A172 (cell line): ENCODE results near the gene DNAJC1. TPM values are rescaled to one million over a fixed set of nuclear protein-coding genes. Genes with fewer than 3 reads are reported as not detected.
"Not testable (repeated sequence)": the region's sequence is repeated elsewhere in the genome, so short reads cannot be mapped to it uniquely, and the experiment has no call there.

Experiments used
- DNase-seq: peaks from one replicate; pipeline ENCODE4 v3.0.0-alpha.2; 2015; ENCODE audit warnings: low spot score
- total RNA-seq: library from RNA; depleted of rRNA; stranded (reverse); fragments of >200 nt; shearing (Covaris generic); gene quantifications from 2 replicates; pipeline ENCODE4 v1.2.3, GENCODE V29; 2014; rRNA removed

Gene DNAJC1, protein sequence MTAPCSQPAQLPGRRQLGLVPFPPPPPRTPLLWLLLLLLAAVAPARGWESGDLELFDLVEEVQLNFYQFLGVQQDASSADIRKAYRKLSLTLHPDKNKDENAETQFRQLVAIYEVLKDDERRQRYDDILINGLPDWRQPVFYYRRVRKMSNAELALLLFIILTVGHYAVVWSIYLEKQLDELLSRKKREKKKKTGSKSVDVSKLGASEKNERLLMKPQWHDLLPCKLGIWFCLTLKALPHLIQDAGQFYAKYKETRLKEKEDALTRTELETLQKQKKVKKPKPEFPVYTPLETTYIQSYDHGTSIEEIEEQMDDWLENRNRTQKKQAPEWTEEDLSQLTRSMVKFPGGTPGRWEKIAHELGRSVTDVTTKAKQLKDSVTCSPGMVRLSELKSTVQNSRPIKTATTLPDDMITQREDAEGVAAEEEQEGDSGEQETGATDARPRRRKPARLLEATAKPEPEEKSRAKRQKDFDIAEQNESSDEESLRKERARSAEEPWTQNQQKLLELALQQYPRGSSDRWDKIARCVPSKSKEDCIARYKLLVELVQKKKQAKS
- 28.5 and 49.6 TPM in 2 replicates for total RNA-seq

DNA sequence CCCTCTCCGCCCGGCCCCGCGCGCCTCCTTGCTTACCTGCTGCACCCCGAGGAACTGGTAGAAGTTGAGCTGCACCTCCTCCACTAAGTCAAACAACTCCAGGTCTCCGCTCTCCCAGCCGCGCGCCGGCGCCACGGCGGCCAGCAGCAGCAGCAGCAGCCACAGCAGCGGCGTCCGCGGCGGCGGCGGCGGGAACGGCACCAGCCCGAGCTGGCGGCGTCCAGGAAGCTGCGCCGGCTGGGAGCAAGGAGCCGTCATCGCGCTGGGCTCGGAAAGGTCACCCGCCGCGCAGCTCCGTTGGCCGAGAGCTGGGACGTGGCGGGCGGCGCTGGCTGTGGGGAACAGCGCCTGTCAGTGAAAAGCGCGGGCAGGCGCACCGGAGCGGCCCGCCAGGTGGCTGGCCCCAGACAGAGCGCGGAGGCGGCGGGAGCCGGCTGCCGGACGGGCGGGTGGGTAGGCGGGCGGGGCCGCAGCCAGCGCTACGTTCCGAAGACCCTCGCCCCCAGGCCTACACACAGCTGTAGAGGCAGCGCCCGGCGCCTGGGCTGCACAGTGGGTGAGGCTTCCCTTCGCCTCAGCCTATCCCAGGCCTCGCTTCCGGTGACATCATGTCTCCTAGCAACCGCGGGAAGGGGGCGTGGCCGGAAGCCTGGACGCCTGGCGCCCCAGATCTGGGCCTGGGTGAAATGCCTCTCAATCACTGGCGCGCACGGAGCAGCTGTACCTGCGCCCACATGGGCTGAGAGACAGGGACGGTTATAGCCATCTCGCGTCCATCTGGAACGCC is at the start of gene DNAJC1:
TSS of gene DNAJC1 (minus strand) at position 554 of the 787 bp plus-strand sequence. CDS start at position 258, 296 bp downstream.
- peak; percentile 93 for DNase-seq

DNA sequence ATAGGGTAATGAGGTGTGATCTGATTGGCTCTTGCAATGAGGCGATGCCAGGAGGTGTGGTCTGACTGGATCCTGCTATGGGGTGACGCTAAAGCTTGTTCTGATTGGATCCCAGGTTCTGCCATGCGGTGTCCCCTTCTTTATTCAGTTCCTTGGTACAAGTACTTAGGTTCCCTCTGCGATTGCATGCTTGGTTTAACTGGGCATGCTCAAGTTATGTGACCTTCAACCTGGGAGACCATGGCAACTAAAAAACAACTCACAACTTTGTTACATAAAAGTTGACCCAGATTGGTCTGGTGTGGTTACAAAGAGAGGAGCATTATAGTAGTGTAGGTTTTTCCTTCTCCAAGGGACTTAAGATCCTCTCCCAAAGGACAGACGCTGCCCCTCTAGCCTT is 49.5 kb upstream of the DNAJC1 start:
- DNase-seq: no peak

DNA sequence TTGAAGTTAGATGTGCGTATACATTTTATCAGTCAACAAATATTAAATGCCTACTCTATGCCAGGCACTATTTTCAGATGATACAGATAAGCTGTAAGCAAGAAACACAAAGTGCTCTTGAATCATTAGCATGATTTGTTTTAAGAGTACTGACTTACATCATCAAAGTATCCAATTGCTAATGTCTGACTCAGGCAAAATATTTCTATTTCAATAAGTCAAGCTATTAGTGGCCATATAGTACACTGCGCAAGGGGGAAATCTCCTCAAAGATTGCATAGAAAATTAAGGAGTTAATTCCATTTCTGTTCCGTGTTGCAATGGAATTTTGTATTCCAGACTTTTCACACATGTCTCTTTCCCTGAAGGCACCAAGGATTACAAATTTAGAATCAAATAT is 46.1 kb upstream of the DNAJC1 start:
- no peak for DNase-seq

DNA sequence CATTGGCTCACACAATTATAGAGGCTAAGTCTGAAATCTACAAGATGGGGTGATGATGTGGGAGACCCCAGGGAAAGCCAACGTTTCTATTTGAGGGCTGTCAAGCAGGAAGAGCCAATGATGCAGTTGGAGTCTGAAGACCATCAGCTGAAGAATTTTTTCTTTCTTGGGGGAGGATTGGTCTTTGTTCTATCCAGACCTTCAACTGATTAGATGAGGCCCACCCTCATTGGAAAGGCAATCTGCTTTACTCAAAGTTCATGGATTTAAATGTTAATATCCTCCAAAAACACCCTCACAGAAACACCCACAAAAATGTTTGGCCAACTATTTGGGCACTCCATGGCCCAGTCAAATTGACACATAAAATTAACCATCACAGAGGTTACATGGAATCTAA is 44.3 kb upstream of the DNAJC1 start:
- no peak for DNase-seq

DNA sequence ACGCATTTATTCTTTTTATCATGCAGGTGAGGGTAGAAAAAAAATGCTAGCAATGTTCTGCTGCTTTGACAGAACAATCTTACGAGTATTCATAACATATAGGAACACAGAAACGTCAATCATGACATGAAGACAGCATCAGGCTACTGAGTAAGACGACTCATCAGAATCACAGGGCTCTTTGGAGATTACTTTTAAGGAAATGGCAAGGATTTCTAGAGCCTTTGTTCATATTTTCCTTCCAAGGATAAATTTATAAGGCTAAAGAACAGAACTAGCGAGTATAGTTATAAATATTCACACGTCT is 39.8 kb upstream of the DNAJC1 start:
- no peak for DNase-seq

DNA sequence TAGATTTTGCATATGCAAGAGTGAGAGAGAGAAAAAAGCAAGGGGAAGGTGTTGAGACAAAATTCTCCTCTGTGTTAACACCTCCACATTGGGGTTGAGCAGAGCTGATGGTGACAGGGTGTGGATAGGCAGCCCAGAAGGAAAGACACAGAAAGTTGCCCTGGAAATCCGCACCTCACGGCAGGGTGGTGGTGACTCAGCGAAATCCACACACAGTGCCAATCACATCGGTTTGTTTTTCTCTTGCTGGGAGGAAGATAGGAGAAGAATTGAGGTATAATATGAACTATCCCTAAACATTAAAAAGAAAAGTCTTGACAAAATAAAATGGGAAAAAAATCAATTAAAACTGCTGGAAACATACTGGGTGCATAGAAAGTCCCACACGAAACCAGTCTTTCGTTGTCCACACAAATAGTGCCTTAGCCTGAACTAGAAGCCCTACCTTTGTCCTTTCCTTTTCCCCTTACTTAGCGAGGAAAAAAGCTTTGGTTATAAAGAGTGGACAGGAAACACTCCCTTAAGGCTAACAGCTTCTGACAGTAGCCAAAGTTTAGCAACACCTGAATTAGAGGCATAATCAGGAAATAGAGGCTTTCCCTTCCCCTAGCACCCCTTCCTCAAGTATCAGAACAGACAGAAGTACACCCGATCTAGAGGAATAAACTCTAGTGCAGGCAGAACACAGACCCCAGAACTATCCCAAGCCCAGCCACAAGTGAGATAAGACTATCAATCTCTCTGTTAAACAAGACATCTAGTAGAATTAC is 39.2 kb upstream of the DNAJC1 start:
- DNase-seq: peak; percentile 52

DNA sequence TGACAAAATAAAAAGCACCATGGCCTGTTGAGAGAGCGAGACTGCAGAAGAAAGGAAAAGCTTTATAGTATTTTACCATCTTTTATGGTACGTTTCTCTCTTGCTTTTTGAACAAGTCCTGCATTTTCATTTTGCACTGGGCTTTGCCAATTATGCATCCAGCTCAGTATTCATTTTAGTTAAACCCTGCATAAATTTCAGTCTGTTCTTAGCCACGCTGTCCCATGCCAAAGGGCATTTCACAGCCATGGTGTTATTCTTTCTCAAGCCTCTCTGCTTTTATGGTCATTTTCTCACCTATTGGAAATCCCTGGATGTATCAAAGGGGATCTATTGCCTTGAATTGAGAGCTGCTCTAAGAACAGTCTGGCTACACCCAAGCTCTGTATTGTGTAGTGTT is 30.8 kb upstream of the DNAJC1 start:
- DNase-seq: no peak

DNA sequence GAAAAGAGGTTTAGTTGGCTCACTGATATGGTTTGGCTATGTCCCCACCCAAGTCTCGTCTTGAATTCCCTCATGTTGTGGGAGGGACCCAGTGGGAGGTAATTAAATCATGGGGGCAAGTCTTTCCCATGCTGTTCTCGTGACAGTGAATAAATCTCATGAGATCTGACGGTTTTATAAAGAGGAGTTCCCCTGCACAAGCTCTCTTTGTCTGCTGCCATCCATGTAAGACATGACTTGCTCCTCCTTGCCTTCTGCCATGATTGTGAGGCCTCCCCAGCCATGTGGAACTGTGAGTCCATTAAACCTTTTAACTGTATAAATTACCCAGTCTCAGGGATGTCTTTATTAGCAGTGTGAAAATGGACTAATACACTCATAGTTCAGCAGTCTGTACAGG is 28.7 kb upstream of the DNAJC1 start:
- DNase-seq: not testable (repeated sequence)

DNA sequence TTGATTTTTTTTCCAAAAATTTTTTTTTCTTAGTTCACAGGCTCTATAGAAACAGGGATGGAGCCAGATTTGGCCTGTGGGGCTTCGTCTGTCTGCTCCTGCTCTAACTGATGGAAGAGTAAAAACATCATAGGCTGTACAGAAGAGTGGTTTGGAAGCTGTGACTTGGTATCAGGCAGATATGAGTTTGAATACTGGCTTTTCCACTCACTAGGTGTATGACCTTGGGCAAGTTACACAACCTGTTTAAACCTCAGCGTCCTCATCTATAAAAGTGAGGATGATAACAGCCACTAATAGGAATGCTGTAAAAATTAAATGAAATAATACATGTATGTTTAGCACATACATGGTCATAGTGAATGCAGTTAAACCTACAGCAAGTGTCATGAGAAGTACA is 26.9 kb upstream of the DNAJC1 start:
- DNase-seq: no peak

DNA sequence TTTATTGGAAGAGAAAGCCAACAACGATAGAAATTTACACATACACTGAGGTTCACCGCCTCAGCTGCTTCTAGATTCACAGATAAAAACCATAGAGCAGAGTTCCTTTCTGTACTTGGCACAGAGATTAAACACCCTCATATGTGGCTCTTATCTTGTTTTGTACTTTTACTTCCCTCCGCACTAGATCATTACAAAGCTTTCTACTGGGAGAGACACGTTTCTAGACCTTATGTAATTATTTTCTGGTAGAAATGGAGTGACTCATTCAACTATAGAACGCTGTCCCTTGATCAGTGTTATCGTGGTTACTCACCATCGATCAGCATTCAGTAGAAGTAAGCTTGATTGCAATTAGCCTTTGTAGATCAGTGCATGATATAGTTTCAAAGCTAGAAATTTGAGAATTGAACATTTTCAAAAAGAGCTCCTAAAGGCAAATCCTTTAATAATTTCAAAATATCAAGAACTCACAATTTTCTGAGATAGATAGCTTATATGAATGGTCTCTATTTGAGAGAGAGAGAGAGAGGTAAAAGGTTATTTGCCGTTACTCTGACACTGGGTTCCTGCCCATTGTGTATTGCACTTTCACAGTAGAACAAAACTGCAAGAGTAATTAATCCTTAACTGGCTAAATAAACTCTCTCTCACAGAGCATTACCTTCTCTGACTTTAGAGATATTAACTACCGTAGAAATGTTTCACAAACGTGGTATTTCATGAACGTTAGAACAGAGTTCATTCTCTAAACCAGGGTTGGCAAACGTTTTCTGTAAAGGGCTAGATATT is 26.1 kb upstream of the DNAJC1 start:
- no peak for DNase-seq

DNA sequence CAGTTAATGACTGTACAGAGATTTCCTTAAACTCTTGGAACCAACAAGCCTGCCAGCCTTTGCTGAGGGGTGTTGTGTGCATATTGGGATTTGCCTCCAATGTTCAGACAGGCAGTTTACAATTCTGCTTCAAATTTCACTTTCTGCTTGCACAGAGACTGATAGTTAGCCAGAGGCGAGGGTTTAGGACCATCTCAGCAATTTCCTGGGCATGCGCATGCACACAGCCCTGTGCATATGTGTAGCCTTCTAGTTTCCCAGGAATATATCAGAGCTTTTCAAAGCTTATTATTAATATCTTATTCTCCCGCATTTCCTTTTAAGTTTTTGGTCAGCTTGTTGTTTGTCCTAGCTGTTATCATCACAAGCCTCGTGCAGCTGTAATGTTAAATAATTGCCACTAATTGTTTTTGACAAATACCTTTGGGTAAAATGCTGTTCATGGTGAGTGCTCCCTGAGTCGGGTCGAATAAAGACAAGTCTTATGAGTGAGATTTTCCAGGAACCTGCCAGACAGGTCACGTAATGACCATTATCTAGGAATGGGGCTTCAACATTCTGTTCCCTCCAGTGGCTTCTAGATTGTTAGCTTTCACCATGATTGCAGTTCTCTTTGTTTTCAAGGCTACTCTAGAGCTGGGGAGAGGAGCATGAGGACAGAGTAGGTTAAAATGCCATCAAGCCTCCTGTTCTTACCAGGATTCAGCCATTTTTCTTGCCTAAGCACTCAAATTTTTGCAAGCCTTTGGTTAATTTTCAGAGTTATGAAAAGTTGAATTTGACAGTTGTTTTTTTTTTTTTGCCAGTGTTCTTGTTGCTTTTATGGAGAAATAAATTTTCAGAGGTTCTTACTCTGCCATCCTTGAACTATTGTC is 24.1 kb upstream of the DNAJC1 start:
- no peak for DNase-seq

DNA sequence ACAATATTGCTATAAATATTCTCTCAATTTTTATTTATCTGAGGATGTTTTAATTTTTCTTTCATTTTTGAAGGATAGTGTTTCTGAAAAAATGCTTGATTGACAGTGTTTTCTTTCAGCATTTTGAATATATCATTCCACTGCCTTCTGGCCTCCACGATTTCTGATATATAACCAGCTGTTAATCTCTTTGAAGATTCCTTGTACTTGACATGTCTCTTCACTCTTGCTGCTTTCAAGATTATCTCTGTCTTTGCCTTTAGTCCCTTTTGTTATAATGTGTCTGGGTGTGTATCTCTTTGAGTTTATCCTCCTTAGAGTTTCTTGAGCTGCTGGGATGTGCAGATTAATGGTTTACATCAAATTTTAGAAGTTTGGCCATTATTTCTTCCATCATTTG is 22.8 kb upstream of the DNAJC1 start:
- DNase-seq: no peak

DNA sequence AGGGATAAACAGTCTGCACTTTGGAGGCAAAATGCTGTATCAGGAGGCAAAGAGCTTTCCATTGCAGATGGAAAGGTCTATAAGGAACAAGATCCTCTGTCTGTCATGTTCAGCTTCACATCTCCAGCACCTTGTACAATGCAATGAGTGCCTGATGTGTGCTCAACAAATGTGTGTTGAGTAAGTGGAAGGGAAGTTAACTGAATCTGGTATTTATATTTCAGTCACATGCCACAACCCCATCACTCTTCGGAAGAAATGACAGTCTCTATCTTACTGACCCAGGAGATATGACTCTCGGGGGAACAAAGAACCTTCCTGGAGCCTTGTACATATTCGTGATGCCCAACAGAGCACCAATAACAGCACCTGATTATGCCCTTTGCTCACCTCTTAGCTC is 20.0 kb upstream of the DNAJC1 start:
- DNase-seq: no peak

DNA sequence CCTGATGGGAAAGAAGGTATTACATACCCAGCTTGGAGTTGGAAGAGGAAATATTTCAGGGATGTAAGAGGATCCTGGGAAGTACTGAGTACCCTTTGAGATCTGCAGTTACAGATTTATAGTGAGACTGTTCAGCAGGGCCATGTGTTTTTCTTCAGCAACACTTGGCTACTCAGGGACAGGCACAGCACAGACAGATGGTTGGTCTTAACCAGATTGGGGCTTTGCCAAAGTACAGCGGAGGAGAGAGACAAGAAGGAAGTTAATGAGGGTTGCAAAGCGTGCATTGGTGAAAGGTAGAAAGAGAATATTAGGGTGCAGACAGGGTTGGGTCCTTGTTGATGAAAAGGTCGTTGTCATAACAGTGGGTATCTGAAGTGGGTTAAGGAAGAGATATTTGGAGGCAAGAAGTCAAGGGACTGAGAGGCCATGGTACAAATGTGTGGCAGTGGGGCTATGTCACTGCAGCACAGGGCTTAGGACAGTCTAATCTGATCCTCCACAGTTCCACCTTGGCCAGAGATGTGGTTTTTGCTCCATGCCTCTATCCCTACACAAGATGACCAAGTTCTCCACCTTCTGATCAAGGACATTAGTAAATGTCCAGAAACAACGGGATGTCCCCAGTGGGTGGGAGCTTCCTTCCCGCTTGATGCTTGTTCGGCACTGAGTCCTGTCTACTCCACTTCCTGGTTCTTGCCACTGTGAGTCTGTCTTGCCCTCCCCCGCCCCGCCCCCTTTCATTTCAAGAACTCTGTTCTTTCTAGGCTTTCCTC is 18.9 kb upstream of the DNAJC1 start:
- no peak for DNase-seq

DNA sequence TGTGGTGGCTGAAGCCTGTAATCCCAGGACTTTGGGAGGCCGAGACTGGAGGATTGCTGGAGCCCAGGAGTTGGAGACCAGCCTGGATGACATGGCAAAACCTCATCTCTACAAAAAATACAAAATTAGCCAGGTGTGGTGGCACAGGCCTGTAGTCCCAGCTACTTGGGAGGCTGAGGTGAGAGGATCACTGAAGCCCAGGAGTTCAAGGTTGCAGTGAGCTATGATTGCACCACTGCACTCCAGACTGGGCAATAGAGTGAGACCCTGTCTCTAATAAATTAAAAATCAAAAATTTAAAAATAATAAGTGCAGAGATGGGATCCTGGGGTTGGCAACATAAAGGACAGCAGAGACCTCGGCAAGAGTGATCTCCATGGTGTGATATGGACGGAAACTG is 17.6 kb upstream of the DNAJC1 start:
- not testable (repeated sequence) for DNase-seq

DNA sequence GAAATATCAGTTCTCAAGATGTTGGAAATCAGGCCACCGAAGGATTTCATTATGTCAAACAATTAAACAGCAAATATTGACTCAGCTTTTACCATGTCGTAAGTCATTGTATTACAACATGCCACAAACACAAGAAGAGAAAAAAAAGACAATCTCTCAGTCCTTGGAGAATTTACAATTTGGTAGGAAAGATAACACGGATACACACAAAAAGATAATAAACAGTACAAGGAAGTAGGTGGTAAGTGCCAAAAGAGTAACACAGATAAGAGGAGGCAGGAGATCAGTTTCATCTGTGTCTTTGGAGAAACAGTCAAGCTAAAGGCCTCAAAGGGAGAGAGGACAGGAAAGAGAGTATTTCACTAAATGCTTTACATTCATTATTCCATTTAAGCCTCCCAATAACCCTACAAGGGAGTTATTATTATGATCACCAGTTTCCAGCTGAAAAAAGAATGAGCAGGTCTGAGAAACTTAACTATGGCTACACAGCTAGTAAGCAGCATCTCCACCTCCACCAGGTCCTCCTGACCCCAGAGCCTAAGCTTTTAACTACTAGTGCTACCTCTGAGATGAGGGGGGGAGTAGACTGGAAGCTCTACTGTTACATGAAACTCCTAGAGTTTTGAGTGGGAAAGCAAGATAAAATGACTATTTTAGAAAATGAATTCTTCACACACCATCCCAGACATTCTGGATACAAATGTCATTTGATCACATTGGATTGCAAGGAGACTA is 13.9 kb upstream of the DNAJC1 start:
- no peak for DNase-seq

DNA sequence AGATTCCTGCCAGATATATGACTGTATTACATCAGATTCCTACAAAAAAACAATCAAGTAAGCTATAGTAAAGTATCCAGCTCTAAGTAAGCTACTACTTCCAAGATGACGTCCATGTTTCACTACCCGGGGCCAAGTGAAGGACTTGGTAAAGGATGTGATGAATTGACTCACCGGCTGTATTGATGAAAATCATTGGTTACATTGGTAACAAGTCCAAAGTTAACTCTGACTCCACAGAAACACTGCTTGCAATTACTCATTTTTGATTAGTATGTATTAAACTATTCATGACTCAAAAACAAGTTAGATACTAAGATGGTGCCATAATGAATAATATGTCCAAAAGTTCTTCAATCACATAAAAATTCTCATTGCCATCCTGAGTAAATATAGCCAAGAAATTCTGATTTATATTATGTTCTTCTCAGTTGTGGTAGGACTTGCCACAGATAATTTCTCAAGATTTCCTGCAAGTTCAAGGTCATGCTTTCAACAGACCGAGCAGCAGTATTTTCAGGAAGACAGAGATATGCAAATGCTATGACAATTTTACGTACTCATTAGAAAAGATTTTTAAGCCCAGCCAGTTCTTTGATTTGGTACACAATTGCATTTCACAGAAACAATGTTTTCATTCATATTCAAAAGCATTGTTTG is 12.6 kb upstream of the DNAJC1 start:
- no peak for DNase-seq

DNA sequence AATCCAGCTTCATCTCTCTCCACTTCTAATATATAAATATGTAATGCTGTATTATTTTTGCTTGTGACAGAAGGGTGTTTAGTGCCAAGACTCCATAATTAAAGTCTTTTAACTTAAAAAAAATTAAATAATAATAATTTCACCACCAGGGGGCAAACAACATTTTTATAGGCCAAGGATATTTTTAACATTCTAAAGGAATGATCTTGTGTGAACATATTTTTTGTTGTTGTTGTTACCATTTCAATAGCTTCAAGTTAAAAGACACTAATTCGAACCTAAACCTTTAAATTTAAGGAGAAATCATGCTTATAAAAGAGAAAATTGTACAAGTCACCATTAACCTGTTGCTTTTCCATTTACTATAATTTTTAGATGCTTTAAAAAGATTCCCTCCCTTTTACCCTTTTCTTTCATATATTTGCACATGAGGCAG is 7.5 kb upstream of the DNAJC1 start:
- DNase-seq: peak; percentile 18
